Ascending aorta (tissue), 2 donors: ENCODE results near the gene TNKS1BP1. TPM values are rescaled to one million over a fixed set of nuclear protein-coding genes. Genes with fewer than 3 reads are reported as not detected.
"Not testable (repeated sequence)": the region's sequence is repeated elsewhere in the genome, so short reads cannot be mapped to it uniquely, and the experiment has no call there.

Experiments used
- DNase-seq, 2 donors: peaks; one replicate each; pipeline ENCODE4 v3.0.0-alpha.2; 2019; ENCODE audit warnings: low spot score in 2 of 2
- H3K27ac ChIP-seq, 2 donors: fragments of 200-600 bp; sonication (generic); one replicate each; pipeline ENCODE4 v1.5.1; 2016 to 2017; ENCODE audit warnings: mild to moderate bottlenecking in 1 of 2
- H3K27me3 ChIP-seq: fragments of 200-600 bp; sonication (generic); one replicate; pipeline ENCODE4 v1.5.1; 2017
- H3K36me3 ChIP-seq, 2 donors: fragments of 200-600 bp; sonication (generic); one replicate each; pipeline ENCODE4 v1.5.1; 2016
- H3K4me1 ChIP-seq, 2 donors: fragments of 200-600 bp; sonication (generic); one replicate each; pipeline ENCODE4 v1.5.1; 2016 to 2017; ENCODE audit warnings: mild to moderate bottlenecking in 1 of 2
- H3K4me3 ChIP-seq, 2 donors: fragments of 200-600 bp; sonication (generic); one replicate each; pipeline ENCODE4 v1.5.1; 2016 to 2017; ENCODE audit warnings: mild to moderate bottlenecking in 1 of 2
- H3K9me3 ChIP-seq, 2 donors: fragments of 200-600 bp; sonication (generic); one replicate each; pipeline ENCODE4 v1.5.1; 2016
- intact Hi-C: fragments of 100-400 bp; cut with DNase I; formaldehyde crosslinking; loops from one replicate; pipeline ENCODE4 v1.15.1; 2023
- total RNA-seq: library from RNA; depleted of rRNA; stranded (reverse); fragments of >200 nt; gene quantifications from one replicate; pipeline ENCODE4 v1.1.0, GENCODE V29; 2016
- TF ChIP-seq, protein P1 (sequence below), 3 experiments: fragments of 200-600 bp in 2 of 3; fragments of 450-650 bp in 1 of 3; sonication (generic) in 2 of 3; IDR thresholded peaks; one replicate each; pipeline ENCODE4 v1.5.1; 2016 to 2019; ENCODE audit warnings: antibody characterized with exemption in 3 of 3, mild to moderate bottlenecking in 1 of 3, moderate library complexity in 1 of 3

The TNKS1BP1 gene
- total RNA-seq, 1 donor from 2014 or later, result 131 TPM

- Histone ChIP-seq H3K9me3 (no peaks in the 10 kb centered on the region), H3K36me3 (no peaks in the 10 kb centered on the region), H3K4me3 (no peak overlapping the region), H3K27me3 (no peaks in the 10 kb centered on the region), H3K27ac (no peak overlapping the region), H3K4me1 (no peaks in the 10 kb centered on the region)
- TF ChIP-seq, protein P1, sequence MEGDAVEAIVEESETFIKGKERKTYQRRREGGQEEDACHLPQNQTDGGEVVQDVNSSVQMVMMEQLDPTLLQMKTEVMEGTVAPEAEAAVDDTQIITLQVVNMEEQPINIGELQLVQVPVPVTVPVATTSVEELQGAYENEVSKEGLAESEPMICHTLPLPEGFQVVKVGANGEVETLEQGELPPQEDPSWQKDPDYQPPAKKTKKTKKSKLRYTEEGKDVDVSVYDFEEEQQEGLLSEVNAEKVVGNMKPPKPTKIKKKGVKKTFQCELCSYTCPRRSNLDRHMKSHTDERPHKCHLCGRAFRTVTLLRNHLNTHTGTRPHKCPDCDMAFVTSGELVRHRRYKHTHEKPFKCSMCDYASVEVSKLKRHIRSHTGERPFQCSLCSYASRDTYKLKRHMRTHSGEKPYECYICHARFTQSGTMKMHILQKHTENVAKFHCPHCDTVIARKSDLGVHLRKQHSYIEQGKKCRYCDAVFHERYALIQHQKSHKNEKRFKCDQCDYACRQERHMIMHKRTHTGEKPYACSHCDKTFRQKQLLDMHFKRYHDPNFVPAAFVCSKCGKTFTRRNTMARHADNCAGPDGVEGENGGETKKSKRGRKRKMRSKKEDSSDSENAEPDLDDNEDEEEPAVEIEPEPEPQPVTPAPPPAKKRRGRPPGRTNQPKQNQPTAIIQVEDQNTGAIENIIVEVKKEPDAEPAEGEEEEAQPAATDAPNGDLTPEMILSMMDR (IDR thresholded peaks at IDR 0.05), result no peak
- DNase-seq, result no peak
- intact Hi-C loops, result no loop called here
Observed at GRCh38 chr11:57368106-57368844, 43.5 kb upstream of the TNKS1BP1 start.

DNA sequence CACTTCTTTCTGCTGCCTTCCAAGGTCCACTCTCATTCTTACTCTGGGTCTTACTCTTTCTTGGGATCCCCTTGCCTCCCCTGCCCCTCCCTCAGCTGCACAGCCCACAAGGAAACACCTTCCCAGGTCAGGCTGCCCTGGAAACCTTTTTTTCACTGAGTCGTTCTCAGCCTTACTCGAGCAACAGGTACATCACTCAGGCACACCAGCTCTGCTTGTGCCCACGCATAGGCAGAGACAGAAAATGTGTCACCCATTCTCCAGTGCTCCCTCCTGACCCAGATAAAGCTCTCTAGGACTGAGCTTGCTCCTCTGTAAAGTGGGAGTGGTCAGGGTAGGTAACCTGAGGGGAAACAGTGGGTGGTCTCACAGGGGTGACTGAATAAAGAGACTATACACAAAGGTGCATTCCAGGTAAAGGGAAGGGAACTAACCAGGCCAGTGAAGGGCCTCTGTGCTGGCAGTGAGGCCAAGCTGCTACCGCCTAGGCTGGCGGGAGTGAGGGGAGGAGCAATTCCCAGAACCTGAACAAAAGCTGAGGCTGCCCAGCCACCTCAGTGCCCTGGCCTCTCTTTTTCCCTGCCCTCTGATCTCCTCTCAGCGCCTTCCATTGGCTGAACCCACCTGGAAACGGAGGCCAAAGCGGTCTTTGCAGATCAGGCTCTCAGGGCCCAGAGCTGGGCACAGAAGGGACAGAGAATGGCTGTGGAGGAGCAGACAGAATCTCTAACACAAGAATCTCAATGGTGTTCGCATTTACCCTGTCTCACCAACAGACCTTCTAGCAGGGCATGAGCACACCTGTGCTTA is 40.3 kb upstream of the TNKS1BP1 start:
- H3K4me3 ChIP-seq, result no peak overlapping the region
- TF ChIP-seq, protein P1 (IDR thresholded peaks at IDR 0.05), result no peak
- H3K9me3 ChIP-seq, result no peaks in the 10 kb centered on the region
- no peak for DNase-seq
- H3K36me3 ChIP-seq, result no peaks in the 10 kb centered on the region
- intact Hi-C loops, result no loop called here
- H3K27me3 ChIP-seq, result no peaks in the 10 kb centered on the region
- no peak overlapping the region for H3K27ac ChIP-seq
- H3K4me1 ChIP-seq, result no peaks in the 10 kb centered on the region

GRCh38 chr11:57363131-57364080 is 38.7 kb upstream of the TNKS1BP1 start:
- Histone ChIP-seq H3K9me3 (no peaks in the 10 kb centered on the region), H3K27me3 (no peaks in the 10 kb centered on the region), H3K4me1 (no peaks in the 10 kb centered on the region), H3K4me3 (no peak overlapping the region), H3K36me3 (no peaks in the 10 kb centered on the region), H3K27ac (no peak overlapping the region)
- no peak for DNase-seq
- intact Hi-C loops, result no loop called here
- TF ChIP-seq, protein P1 (IDR thresholded peaks at IDR 0.05), result no peak

GRCh38 chr11:57361926-57362325 is 37.2 kb upstream of the TNKS1BP1 start:
- H3K27ac ChIP-seq, result no peak overlapping the region
- H3K4me3 ChIP-seq, result no peak overlapping the region
- no peaks in the 10 kb centered on the region for H3K27me3 ChIP-seq
- no peak for DNase-seq
- intact Hi-C loops, result no loop called here
- no peaks in the 10 kb centered on the region for H3K4me1 ChIP-seq
- H3K36me3 ChIP-seq, result no peaks in the 10 kb centered on the region
- TF ChIP-seq, protein P1 (IDR thresholded peaks at IDR 0.05), result no peak
- no peaks in the 10 kb centered on the region for H3K9me3 ChIP-seq

- H3K27ac ChIP-seq, H3K36me3 ChIP-seq, H3K4me3 ChIP-seq, H3K27me3 ChIP-seq, intact Hi-C loops, H3K9me3 ChIP-seq, H3K4me1 ChIP-seq, DNase-seq: not testable (repeated sequence)
Observed at GRCh38 chr11:57361420-57361819, 36.7 kb upstream of the TNKS1BP1 start.
